ENCODE results near the gene ATG2A.
"Not testable (repeated sequence)": the region's sequence is repeated elsewhere in the genome, so short reads cannot be mapped to it uniquely, and the experiment has no call there.

ATG2A gene

GRCh38 chr11:64852804-64853509 lies 64.1 kb downstream of the ATG2A start:
- no peak for DNase-seq

- peak in 1 of 5 experiments; percentile 29 for DNase-seq
Observed at GRCh38 chr11:64851831-64852351, 65.1 kb downstream of the ATG2A start.

GRCh38 chr11:64850979-64851567 lies 65.9 kb downstream of the ATG2A start:
- DNase-seq: peak in 4 of 5 experiments; percentile 38 to 72 (median 56)

GRCh38 chr11:64849598-64850356 lies 67.2 kb downstream of the ATG2A start:
- no peak for DNase-seq

- DNase-seq: peak in 2 of 5 experiments; percentile 54 to 58
Observed at GRCh38 chr11:64848826-64849597, 68.0 kb downstream of the ATG2A start.

GRCh38 chr11:64848214-64848825 lies 68.7 kb downstream of the ATG2A start:
- DNase-seq: no peak

GRCh38 chr11:64846998-64847666 lies 69.9 kb downstream of the ATG2A start:
- DNase-seq: peak; percentile 82 to 93 (median 88)

- not testable (repeated sequence) for DNase-seq
Observed at GRCh38 chr11:64845776-64846129, 71.3 kb downstream of the ATG2A start.

- DNase-seq: no peak
Observed at GRCh38 chr11:64845129-64845775, 71.8 kb downstream of the ATG2A start.

All from T-helper 2 cell (primary cell).